ENCODE results near the gene CLEC5A. TPM values are rescaled to one million over a fixed set of nuclear protein-coding genes. Genes with fewer than 3 reads are reported as not detected.
"Not testable (repeated sequence)": the region's sequence is repeated elsewhere in the genome, so short reads cannot be mapped to it uniquely, and the experiment has no call there.

Gene CLEC5A
- total RNA-seq, 1 experiment from 2014 or later, result not detected

- Histone ChIP-seq H3K56ac (ENCODE audit: insufficient read length, low read depth, low read length) (no peak overlapping the region), H4K5ac (ENCODE audit: insufficient read length, low read depth, low read length) (no peak overlapping the region), H3K27ac (ENCODE audit: insufficient read length, low read depth, low read length) (no peak overlapping the region), H2AFZ (ENCODE audit: low read length) (no peak overlapping the region), H2AK5ac (ENCODE audit: insufficient read length, low read length) (no peak overlapping the region), H3K27me3 (ENCODE audit: insufficient read depth, low read length) (no peaks in the 10 kb centered on the region), H3K4ac (ENCODE audit: low read depth, low read length) (no peak overlapping the region), H4K91ac (ENCODE audit: insufficient read length, low read depth, low read length) (no peak overlapping the region), H4K8ac (replicated peaks; ENCODE audit: insufficient read length, low read depth, low read length) (no peak overlapping the region), H3K79me2 (ENCODE audit: insufficient read depth, low read length) (no peaks in the 10 kb centered on the region), H2BK12ac (ENCODE audit: insufficient read length, low read depth, low read length) (no peak overlapping the region), H3K18ac (ENCODE audit: insufficient read length, low read depth, low read length) (no peak overlapping the region), H2BK5ac (ENCODE audit: insufficient read length, low read length) (no peak overlapping the region), H3K4me1 (ENCODE audit: insufficient read depth, low read length) (no peaks in the 10 kb centered on the region), H3K9ac (ENCODE audit: extremely low read depth, insufficient read length, low read length) (no peak overlapping the region), H2BK15ac (ENCODE audit: low read depth, low read length) (no peak overlapping the region), H3K23me2 (ENCODE audit: insufficient read length, low read depth, low read length, poor library complexity, severe bottlenecking) (no peaks in the 10 kb centered on the region), H3K14ac (ENCODE audit: insufficient read depth, low read length) (no peak overlapping the region), H3K79me1 (ENCODE audit: insufficient read depth, low read depth, low read length, poor library complexity, severe bottlenecking) (no peaks in the 10 kb centered on the region), H2BK20ac (ENCODE audit: low read depth, low read length, poor library complexity, severe bottlenecking) (no peak overlapping the region), H4K20me1 (ENCODE audit: control insufficient read depth, insufficient read depth, insufficient read length) (no peaks in the 10 kb centered on the region), H3T11ph (ENCODE audit: low read length) (no peak overlapping the region), H3K23ac (ENCODE audit: insufficient read length, low read depth, low read length) (no peak overlapping the region), H3K9me3 (ENCODE audit: control insufficient read depth, low read depth, low read length) (no peaks in the 10 kb centered on the region), H3K4me2 (ENCODE audit: insufficient read depth, insufficient read length, low read length) (no peak overlapping the region), H2BK120ac (ENCODE audit: low read depth, low read length, poor library complexity, severe bottlenecking) (no peak overlapping the region)
- no peaks in the 10 kb centered on the region for H3K4me1 Mint-ChIP-seq
- TF ChIP-seq, protein P1, sequence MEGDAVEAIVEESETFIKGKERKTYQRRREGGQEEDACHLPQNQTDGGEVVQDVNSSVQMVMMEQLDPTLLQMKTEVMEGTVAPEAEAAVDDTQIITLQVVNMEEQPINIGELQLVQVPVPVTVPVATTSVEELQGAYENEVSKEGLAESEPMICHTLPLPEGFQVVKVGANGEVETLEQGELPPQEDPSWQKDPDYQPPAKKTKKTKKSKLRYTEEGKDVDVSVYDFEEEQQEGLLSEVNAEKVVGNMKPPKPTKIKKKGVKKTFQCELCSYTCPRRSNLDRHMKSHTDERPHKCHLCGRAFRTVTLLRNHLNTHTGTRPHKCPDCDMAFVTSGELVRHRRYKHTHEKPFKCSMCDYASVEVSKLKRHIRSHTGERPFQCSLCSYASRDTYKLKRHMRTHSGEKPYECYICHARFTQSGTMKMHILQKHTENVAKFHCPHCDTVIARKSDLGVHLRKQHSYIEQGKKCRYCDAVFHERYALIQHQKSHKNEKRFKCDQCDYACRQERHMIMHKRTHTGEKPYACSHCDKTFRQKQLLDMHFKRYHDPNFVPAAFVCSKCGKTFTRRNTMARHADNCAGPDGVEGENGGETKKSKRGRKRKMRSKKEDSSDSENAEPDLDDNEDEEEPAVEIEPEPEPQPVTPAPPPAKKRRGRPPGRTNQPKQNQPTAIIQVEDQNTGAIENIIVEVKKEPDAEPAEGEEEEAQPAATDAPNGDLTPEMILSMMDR (conservative IDR thresholded peaks at IDR 0.05), result no peak
- no peaks in the 10 kb centered on the region; a peak in 1 of 5 replicates for H3K9me3 Mint-ChIP-seq
- H3K27ac Mint-ChIP-seq, result no peak overlapping the region
- no peak for DNase-seq
- no CpG with 5 or more reads among the region's 4 CpGs for WGBS (ENCODE audit: extremely low coverage, insufficient read length, low lambda C conversion rate)
- no peaks in the 10 kb centered on the region for H3K36me3 Mint-ChIP-seq (ENCODE audit: insufficient read depth in 1 of 3, low read depth in 3 of 3)
- peaks cover 11% of the 10 kb centered on the region for H3K27me3 Mint-ChIP-seq (ENCODE audit: low read depth)
- H3K4me3 Mint-ChIP-seq, result no peak overlapping the region
Measured at GRCh38 chr7:141906285-141906684, 40.5 kb downstream of the CLEC5A start.

DNA sequence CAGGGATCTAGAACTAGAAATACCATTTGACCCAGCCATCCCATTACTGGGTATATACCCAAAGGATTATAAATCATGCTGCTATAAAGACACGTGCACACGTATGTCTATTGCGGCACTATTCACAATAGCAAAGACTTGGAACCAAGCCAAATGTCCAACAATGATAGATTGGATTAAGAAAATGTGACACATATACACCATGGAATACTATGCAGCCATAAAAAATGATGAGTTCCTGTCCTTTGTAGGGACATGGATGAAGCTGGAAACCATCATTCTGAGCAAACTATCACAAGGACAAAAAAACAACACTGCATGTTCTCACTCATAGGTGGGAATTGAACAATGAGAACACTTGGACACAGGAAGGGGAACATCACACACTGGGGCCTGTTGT is 47.4 kb downstream of the CLEC5A start:
- not testable (repeated sequence) for H3K56ac ChIP-seq (ENCODE audit: insufficient read length, low read depth, low read length)

More for the DNA sequence above, 47.4 kb downstream of the CLEC5A start:
- H2BK12ac ChIP-seq (ENCODE audit: insufficient read length, low read depth, low read length); H3K23me2 ChIP-seq (ENCODE audit: insufficient read length, low read depth, low read length, poor library complexity, severe bottlenecking); H4K8ac ChIP-seq (replicated peaks; ENCODE audit: insufficient read length, low read depth, low read length); H2BK120ac ChIP-seq (ENCODE audit: low read depth, low read length, poor library complexity, severe bottlenecking); H3K4me1 ChIP-seq (ENCODE audit: insufficient read depth, low read length); H3K4me1 Mint-ChIP-seq; H3K79me2 ChIP-seq (ENCODE audit: insufficient read depth, low read length); H3K4me3 Mint-ChIP-seq; H4K20me1 ChIP-seq (ENCODE audit: control insufficient read depth, insufficient read depth, insufficient read length); H3K36me3 Mint-ChIP-seq (ENCODE audit: insufficient read depth in 1 of 3, low read depth in 3 of 3); H2AFZ ChIP-seq (ENCODE audit: low read length); H3K18ac ChIP-seq (ENCODE audit: insufficient read length, low read depth, low read length); H3K23ac ChIP-seq (ENCODE audit: insufficient read length, low read depth, low read length); H3K4ac ChIP-seq (ENCODE audit: low read depth, low read length); H3K27me3 ChIP-seq (ENCODE audit: insufficient read depth, low read length); H4K5ac ChIP-seq (ENCODE audit: insufficient read length, low read depth, low read length); H3K9me3 Mint-ChIP-seq; H4K91ac ChIP-seq (ENCODE audit: insufficient read length, low read depth, low read length); H3K4me2 ChIP-seq (ENCODE audit: insufficient read depth, insufficient read length, low read length); H3K14ac ChIP-seq (ENCODE audit: insufficient read depth, low read length); H3K9me3 ChIP-seq (ENCODE audit: control insufficient read depth, low read depth, low read length); H3K27me3 Mint-ChIP-seq (ENCODE audit: low read depth); H3K27ac ChIP-seq (ENCODE audit: insufficient read length, low read depth, low read length); DNase-seq; H3T11ph ChIP-seq (ENCODE audit: low read length); H3K27ac Mint-ChIP-seq; H2BK20ac ChIP-seq (ENCODE audit: low read depth, low read length, poor library complexity, severe bottlenecking); H2AK5ac ChIP-seq (ENCODE audit: insufficient read length, low read length); H3K79me1 ChIP-seq (ENCODE audit: insufficient read depth, low read depth, low read length, poor library complexity, severe bottlenecking); H2BK15ac ChIP-seq (ENCODE audit: low read depth, low read length); H3K9ac ChIP-seq (ENCODE audit: extremely low read depth, insufficient read length, low read length); H2BK5ac ChIP-seq (ENCODE audit: insufficient read length, low read length): not testable (repeated sequence)
- WGBS (ENCODE audit: extremely low coverage, insufficient read length, low lambda C conversion rate), result no CpG with 5 or more reads among the region's 3 CpGs
